Psoas muscle (tissue), 8 donors: ENCODE data around the gene HCRTR1. TPM values are rescaled to one million over a fixed set of nuclear protein-coding genes. Genes with fewer than 3 reads are reported as not detected.
A peak's percentile ranks its signal among the peaks of the same experiment; 100 is the strongest.

Experiments
- ATAC-seq, 4 donors: fragments of 200-7000 bp; cut with Tn5 transposase; one replicate each; pipeline ENCODE4 v1.9.1; 2020; ENCODE audit warnings: moderate library complexity in 3 of 4, mild to moderate bottlenecking in 2 of 4
- DNase-seq, 2 donors: peaks; one replicate each; pipeline ENCODE4 v3.0.0-alpha.2; 2020
- H3K27ac ChIP-seq: fragments of 200-600 bp; one replicate; pipeline ENCODE4 v1.8.0; 2022
- H3K27me3 ChIP-seq, 3 donors: fragments of 200-600 bp in 1 of 3; one replicate each; pipeline versions ENCODE4 v1.6.1 to v1.8.0; 2013 to 2022; ENCODE audit warnings: low read length in 2 of 3, mild to moderate bottlenecking in 2 of 3, moderate library complexity in 1 of 3; ENCODE audit not compliant: insufficient read depth in 3 of 3
- H3K36me3 ChIP-seq, 2 donors: fragments of 200-600 bp in 1 of 2; one replicate each; pipeline versions ENCODE4 v1.6.1 to v1.8.0; 2013 to 2022; ENCODE audit warnings: low read depth in 1 of 2, mild to moderate bottlenecking in 1 of 2, moderate library complexity in 1 of 2; ENCODE audit not compliant: insufficient read depth in 1 of 2
- H3K4me1 ChIP-seq: fragments of 200-600 bp; one replicate; pipeline ENCODE4 v1.8.0; 2022
- H3K4me3 ChIP-seq: fragments of 200-600 bp; one replicate; pipeline ENCODE4 v1.8.0; 2022; ENCODE audit warnings: mild to moderate bottlenecking
- H3K9me3 ChIP-seq: fragments of 200-600 bp; one replicate; pipeline ENCODE4 v1.8.0; 2022
- CTCF ChIP-seq: fragments of 200-600 bp; IDR thresholded peaks from one replicate; pipeline ENCODE4 v1.8.0; 2022; ENCODE audit warnings: antibody characterized with exemption
- WGBS, 3 donors: extraction: QIAGEN DNeasy Blood & Tissue Kit; methylation state at CpG; one replicate each; pipeline versions ENCODE4 v1.1.6 to v1.1.7; 2013; 5-methylcytosine and 5-hydroxymethylcytosine counted together
- intact Hi-C, 2 donors: fragments of 100-400 bp; cut with DNase I; formaldehyde crosslinking; loops; one replicate each; pipeline versions ENCODE4 v1.11.0 to v1.14.2; 2022
- polyA plus RNA-seq, 3 donors: library from polyadenylated mRNA; stranded (reverse); fragments of 200-250 nt; gene quantifications; one replicate each; pipeline ENCODE4 v1.2.3, GENCODE V29; 2013
- total RNA-seq, 4 donors: library from RNA; stranded (reverse); fragmentation: NEBNext Ultra II Directional in 2 of 4; extraction: Animal tissue kit (Norgen Biotek cat#: 25700) in 2 of 4; gene quantifications; one replicate each; pipeline versions ENCODE4 v1.2.1 to v1.2.4, GENCODE V29; 2021 to 2023
- donor health status: healthy with polysubstance abuse.
- donor health status: DM: no; HTN: no; CAD: no; lungs with moderate emphysema.
- donor health status: Bipolar disorder and iron deficiency.
- donor health status: healthy.
- donor health status: DM: yes; HTN: yes; CAD: no.
- donor health status: DM: no; HTN: no; CAD: no.
- donor health status: DM: no; HTN: no; CAD: no.
- donor health status: DM: yes; HTN: yes; CAD: no.

The HCRTR1 gene
- total and polyA plus RNA-seq, 7 donors = 0.12 to 1.2 (median 0.34) TPM; not detected in 1

GRCh38 chr1:31672986-31673385 lies 55.5 kb downstream of the HCRTR1 start:
- no peaks in the 10 kb centered on the region for H3K36me3 ChIP-seq
- peak; percentile 70 to 82 (median 82) for ATAC-seq
- H3K27me3 ChIP-seq = no peaks in the 10 kb centered on the region
- H3K9me3 ChIP-seq = no peaks in the 10 kb centered on the region
- no peak overlapping the region for H3K4me3 ChIP-seq
- no peak for TF ChIP-seq CTCF
- intact Hi-C loops = no loop called here
- peaks cover 40% of the 10 kb centered on the region for H3K4me1 ChIP-seq
- WGBS, 3 donors = 8 to 30% (median 9%) methylated on average over 11 to 13 of the region's 13 CpGs
- peak overlapping the region; percentile 64 for H3K27ac ChIP-seq
- DNase-seq = peak; percentile 52 to 84

GRCh38 chr1:31673433-31673832 lies 55.9 kb downstream of the HCRTR1 start:
- peak overlapping the region; percentile 64 for H3K27ac ChIP-seq
- DNase-seq (no peak), ATAC-seq (no peak)
- H3K36me3 ChIP-seq = no peaks in the 10 kb centered on the region
- WGBS, 3 donors = 67 to 78% (median 68%) methylated on average over 9 of the region's 9 CpGs
- no peak overlapping the region for H3K4me3 ChIP-seq
- no peaks in the 10 kb centered on the region for H3K27me3 ChIP-seq
- TF ChIP-seq CTCF = no peak
- no peaks in the 10 kb centered on the region for H3K9me3 ChIP-seq
- peaks cover 40% of the 10 kb centered on the region for H3K4me1 ChIP-seq
- intact Hi-C loops = no loop called here

GRCh38 chr1:31674626-31675025 lies 57.1 kb downstream of the HCRTR1 start:
- H3K36me3 ChIP-seq = no peaks in the 10 kb centered on the region
- no peak for DNase-seq
- no peak overlapping the region for H3K4me3 ChIP-seq
- WGBS, 3 donors = 66 to 72% (median 69%) methylated on average over 8 of the region's 8 CpGs
- no peak for ATAC-seq
- no peaks in the 10 kb centered on the region for H3K9me3 ChIP-seq
- no peak for TF ChIP-seq CTCF
- intact Hi-C loops = no loop called here
- no peaks in the 10 kb centered on the region for H3K27me3 ChIP-seq
- no peak overlapping the region for H3K27ac ChIP-seq
- peaks cover 35% of the 10 kb centered on the region for H3K4me1 ChIP-seq

GRCh38 chr1:31675161-31675560 lies 57.7 kb downstream of the HCRTR1 start:
- no peak overlapping the region for H3K27ac ChIP-seq
- peak in 2 of 4 donors; percentile 40 to 42 for ATAC-seq
- WGBS, 3 donors = 30 to 45% (median 35%) methylated on average over 7 of the region's 7 CpGs
- H3K4me1 ChIP-seq = peaks cover 29% of the 10 kb centered on the region
- intact Hi-C loops = no loop called here
- H3K36me3 ChIP-seq = no peaks in the 10 kb centered on the region
- H3K9me3 ChIP-seq = no peaks in the 10 kb centered on the region
- TF ChIP-seq CTCF = no peak
- no peaks in the 10 kb centered on the region for H3K27me3 ChIP-seq
- no peak overlapping the region for H3K4me3 ChIP-seq
- DNase-seq = no peak

GRCh38 chr1:31675756-31676155 lies 58.3 kb downstream of the HCRTR1 start:
- intact Hi-C loops = no loop called here
- WGBS, 3 donors = 88 to 93% (median 90%) methylated on average over 14 of the region's 14 CpGs
- no peaks in the 10 kb centered on the region for H3K9me3 ChIP-seq
- no peaks in the 10 kb centered on the region for H3K27me3 ChIP-seq
- no peak for TF ChIP-seq CTCF
- H3K4me3 ChIP-seq = no peak overlapping the region
- DNase-seq (no peak), ATAC-seq (no peak)
- H3K36me3 ChIP-seq = no peaks in the 10 kb centered on the region
- H3K27ac ChIP-seq = no peak overlapping the region
- peaks cover 26% of the 10 kb centered on the region for H3K4me1 ChIP-seq
